ENCODE measurements around the gene CKS1B. TPM values are rescaled to one million over a fixed set of nuclear protein-coding genes. Genes with fewer than 3 reads are reported as not detected.
A peak's percentile ranks its signal among the peaks of the same experiment; 100 is the strongest.

The CKS1B gene
- total RNA-seq, 3 donors from 2014 or later (not counting 1 experiment from before 2014, with no cell fraction given) = 8.5 to 13.0 (median 12.9) TPM

DNA sequence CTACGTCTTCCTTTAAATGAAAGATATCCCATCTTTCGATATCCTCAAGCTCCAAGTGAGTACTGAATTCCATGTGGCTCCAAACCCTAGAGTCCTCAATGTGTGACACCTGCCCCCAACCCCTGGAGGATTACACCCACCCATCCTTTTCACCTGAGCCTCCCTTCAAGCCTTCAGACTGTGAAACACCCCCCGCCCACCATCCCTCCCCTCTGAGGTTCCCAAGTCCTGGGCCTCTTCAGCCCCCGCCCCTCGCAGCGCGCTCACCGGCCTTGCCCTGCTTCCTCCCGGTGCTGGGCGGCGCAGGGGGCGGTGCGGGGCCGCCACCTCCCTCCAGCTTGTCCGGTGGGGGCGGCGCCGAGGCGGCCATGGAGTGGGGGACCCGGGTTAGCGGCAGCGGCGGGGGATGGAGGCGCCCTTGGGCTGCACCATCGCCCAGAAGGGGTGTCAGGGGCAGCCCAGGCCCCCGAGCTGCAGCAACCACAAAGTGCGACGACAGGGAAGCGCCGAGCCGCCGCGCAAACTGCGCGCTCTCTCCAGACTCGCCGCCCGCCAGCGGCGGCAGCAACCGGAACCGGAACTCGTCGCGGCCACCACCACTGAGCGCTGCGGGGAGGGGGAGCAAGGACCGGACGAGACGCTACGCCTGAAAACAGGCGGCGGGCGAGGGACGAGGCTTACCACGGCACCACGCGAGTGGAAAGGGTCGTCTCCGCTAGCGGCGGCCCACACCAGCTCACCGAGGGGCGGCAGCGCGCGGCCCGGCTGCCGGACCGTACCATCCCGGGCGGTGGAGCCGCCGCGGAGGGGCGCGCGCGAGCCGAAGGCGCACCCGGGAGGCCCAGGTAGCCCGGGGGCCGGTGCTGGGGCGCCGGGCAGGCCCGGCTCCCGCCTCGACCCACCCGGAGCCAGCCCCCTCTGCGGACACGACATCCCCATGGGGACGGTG, 13.0 kb upstream of the CKS1B start, which contains the start of gene PYGO2:
Gene PYGO2 (minus strand): TSS at position 576 of the 949 bp plus-strand sequence. CDS start 206 bp downstream, at position 370.
- H3K27ac ChIP-seq (ENCODE audit: low read length) = peak within 1 kb of the TSS; percentile 93
- peak; percentile 82 to 90 (median 84) for ATAC-seq

DNA sequence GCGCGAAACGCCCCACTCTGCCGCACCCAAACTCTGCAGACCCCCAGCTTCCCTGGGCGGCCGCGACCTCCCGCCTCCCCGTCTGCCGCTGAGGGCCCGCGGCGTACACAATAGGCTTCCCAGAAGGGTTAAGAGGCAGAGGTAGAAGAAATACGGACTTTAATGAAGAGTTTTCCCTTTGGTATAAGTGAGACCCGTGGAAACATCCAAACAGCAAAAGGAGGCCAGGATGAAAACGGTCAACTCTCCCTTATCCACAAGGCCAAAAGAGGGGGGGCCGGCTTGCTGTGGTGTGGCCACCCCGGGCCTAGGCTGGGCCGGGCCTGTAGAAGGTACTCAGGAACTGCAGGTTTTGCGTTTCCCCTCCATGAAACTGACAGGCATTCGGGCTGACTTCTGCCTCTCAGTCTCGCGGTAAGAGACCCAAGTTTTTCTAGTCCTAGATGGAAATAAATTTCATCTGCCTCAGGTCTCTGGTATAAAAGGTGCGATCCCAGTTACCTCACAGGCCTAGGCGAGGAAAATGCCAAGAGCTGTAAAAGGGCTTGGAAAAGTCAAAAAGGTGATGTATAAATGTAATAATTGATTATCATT, 12.2 kb upstream of the CKS1B start:
- Mint-ChIP-seq H3K27me3 (ENCODE audit: low read depth in 2 of 2) (no peaks in the 10 kb centered on the region), H3K27ac (peak overlapping the region; percentile 88), H3K36me3 (no peaks in the 10 kb centered on the region), H3K4me1 (peaks cover 18 to 29% of the 10 kb centered on the region in 2 donors), H3K4me3 (peak overlapping the region; percentile 89), H3K9me3 (no peaks in the 10 kb centered on the region)
- Histone ChIP-seq H3K27ac (ENCODE audit: low read length) (peak overlapping the region; percentile 93), H3K9me3 (ENCODE audit: control insufficient read depth, insufficient read depth, low read length) (no peaks in the 10 kb centered on the region), H3K27me3 (ENCODE audit: control insufficient read depth, insufficient read depth, low read length) (no peaks in the 10 kb centered on the region), H3K4me3 (ENCODE audit: low read length) (peak overlapping the region; percentile 65), H3K4me1 (ENCODE audit: control insufficient read depth, insufficient read depth, low read length) (peaks cover 20% of the 10 kb centered on the region), H3K36me3 (ENCODE audit: control insufficient read depth, insufficient read depth, low read length) (peaks cover 49% of the 10 kb centered on the region)
- DNase-seq (peak in 1 of 2 donors; percentile 50), ATAC-seq (peak; percentile 2 to 13 (median 8))
- TF ChIP-seq, protein P1, sequence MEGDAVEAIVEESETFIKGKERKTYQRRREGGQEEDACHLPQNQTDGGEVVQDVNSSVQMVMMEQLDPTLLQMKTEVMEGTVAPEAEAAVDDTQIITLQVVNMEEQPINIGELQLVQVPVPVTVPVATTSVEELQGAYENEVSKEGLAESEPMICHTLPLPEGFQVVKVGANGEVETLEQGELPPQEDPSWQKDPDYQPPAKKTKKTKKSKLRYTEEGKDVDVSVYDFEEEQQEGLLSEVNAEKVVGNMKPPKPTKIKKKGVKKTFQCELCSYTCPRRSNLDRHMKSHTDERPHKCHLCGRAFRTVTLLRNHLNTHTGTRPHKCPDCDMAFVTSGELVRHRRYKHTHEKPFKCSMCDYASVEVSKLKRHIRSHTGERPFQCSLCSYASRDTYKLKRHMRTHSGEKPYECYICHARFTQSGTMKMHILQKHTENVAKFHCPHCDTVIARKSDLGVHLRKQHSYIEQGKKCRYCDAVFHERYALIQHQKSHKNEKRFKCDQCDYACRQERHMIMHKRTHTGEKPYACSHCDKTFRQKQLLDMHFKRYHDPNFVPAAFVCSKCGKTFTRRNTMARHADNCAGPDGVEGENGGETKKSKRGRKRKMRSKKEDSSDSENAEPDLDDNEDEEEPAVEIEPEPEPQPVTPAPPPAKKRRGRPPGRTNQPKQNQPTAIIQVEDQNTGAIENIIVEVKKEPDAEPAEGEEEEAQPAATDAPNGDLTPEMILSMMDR (IDR thresholded peaks at IDR 0.05) = peak; percentile 15
- intact Hi-C loops (cut with micrococcal nuclease) = loop anchor here (1.0 kb wide), 1 partner anchor 55 kb away; no protein-coding TSS in a partner anchor
- WGBS (ENCODE audit: insufficient coverage) = 2% methylated on average over 24 of the region's 25 CpGs

More for the DNA sequence above, 13.0 kb upstream of the CKS1B start, which contains the start of gene PYGO2:
- peak within 1 kb of the TSS; percentile 88 for H3K27ac Mint-ChIP-seq
- H3K4me3 Mint-ChIP-seq = peak within 1 kb of the TSS; percentile 91
- H3K27me3 Mint-ChIP-seq (ENCODE audit: low read depth in 2 of 2) = no peaks in the 10 kb centered on the region
- peaks cover 20 to 31% of the 10 kb centered on the region in 2 donors for H3K4me1 Mint-ChIP-seq
- H3K4me1 ChIP-seq (ENCODE audit: control insufficient read depth, insufficient read depth, low read length) = peaks cover 24% of the 10 kb centered on the region
- no peaks in the 10 kb centered on the region for H3K27me3 ChIP-seq (ENCODE audit: control insufficient read depth, insufficient read depth, low read length)
- H3K36me3 Mint-ChIP-seq = no peaks in the 10 kb centered on the region
- H3K9me3 ChIP-seq (ENCODE audit: control insufficient read depth, insufficient read depth, low read length) = no peaks in the 10 kb centered on the region
- H3K9me3 Mint-ChIP-seq = no peaks in the 10 kb centered on the region
- H3K36me3 ChIP-seq (ENCODE audit: control insufficient read depth, insufficient read depth, low read length) = peaks cover 41% of the 10 kb centered on the region
- peak; percentile 79 to 89 for DNase-seq
- H3K4me3 ChIP-seq (ENCODE audit: low read length) = peak within 1 kb of the TSS; percentile 65
- under 1% methylated on average over 93 of the region's 93 CpGs for WGBS (ENCODE audit: insufficient coverage)
- intact Hi-C loops (cut with micrococcal nuclease) = loop anchor here (1.0 to 2.0 kb wide), 2 partner anchors 37 to 56 kb away; no protein-coding TSS in a partner anchor
- TF ChIP-seq, protein P1 (IDR thresholded peaks at IDR 0.05) = peak; percentile 76

DNA sequence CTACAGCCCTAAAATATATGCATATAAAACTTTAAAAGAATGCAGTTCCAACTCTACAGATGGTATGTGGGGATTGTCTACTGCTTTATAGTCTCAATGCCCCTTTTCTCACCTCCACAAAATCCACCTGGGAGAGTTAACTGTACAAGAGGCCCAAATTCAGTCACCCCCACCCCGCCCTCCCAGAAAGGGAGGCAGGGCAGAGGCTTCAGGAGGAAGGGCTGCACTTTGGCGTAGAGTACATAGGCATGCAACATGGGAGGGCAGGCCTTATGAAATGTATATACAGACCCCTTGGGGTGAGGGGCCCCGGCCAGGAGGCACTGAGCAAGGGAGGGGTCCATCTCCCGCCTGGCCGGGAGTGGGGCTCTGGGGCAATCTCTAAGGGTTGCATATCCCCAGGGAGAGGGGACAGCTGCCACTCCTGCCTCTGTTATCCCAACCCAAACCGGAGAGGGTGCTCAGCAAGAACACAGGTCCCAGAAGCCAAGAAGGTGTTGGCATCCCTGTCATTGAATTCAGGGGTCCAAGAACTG, 11.6 kb upstream of the CKS1B start:
- 88% methylated on average over 6 of the region's 6 CpGs for WGBS (ENCODE audit: insufficient coverage)
- no peaks in the 10 kb centered on the region for H3K27me3 Mint-ChIP-seq (ENCODE audit: low read depth in 2 of 2)
- Histone ChIP-seq H3K4me1 (ENCODE audit: control insufficient read depth, insufficient read depth, low read length) (peaks cover 20% of the 10 kb centered on the region), H3K9me3 (ENCODE audit: control insufficient read depth, insufficient read depth, low read length) (no peaks in the 10 kb centered on the region), H3K36me3 (ENCODE audit: control insufficient read depth, insufficient read depth, low read length) (peaks cover 55% of the 10 kb centered on the region), H3K4me3 (ENCODE audit: low read length) (no peak overlapping the region), H3K27ac (ENCODE audit: low read length) (peak overlapping the region; percentile 93), H3K27me3 (ENCODE audit: control insufficient read depth, insufficient read depth, low read length) (no peaks in the 10 kb centered on the region)
- intact Hi-C loops (cut with micrococcal nuclease) = loop anchor here (1.0 kb wide), 1 partner anchor 54 kb away; no protein-coding TSS in a partner anchor
- DNase-seq (no peak), ATAC-seq (no peak)
- H3K27ac Mint-ChIP-seq = peak overlapping the region; percentile 88
- H3K9me3 Mint-ChIP-seq = no peaks in the 10 kb centered on the region
- TF ChIP-seq, protein P1 (IDR thresholded peaks at IDR 0.05) = no peak
- peak overlapping the region; percentile 89 for H3K4me3 Mint-ChIP-seq
- peaks cover 18 to 29% of the 10 kb centered on the region in 2 donors for H3K4me1 Mint-ChIP-seq
- no peaks in the 10 kb centered on the region for H3K36me3 Mint-ChIP-seq

Measured in natural killer cell (primary cell).